ENCODE measurements around the gene DNAH12. TPM values are rescaled to one million over a fixed set of nuclear protein-coding genes. Genes with fewer than 3 reads are reported as not detected.

DNAH12 gene
- polyA plus RNA-seq, 3 donors, result 0.03 TPM; not detected in 2

GRCh38 chr3:57411715-57412114 lies 132.4 kb downstream of the DNAH12 start:
- DNase-seq, result no peak
- Mint-ChIP-seq H3K9me3 (peaks cover 0 to 3% (median 1%) of the 10 kb centered on the region in 7 donors), H3K36me3 (no peaks in the 10 kb centered on the region), H3K4me3 (no peak overlapping the region), H3K27me3 (ENCODE audit: low read depth in 3 of 3) (peaks cover 0 to 3% (median 0%) of the 10 kb centered on the region in 3 donors), H3K27ac (no peak overlapping the region), H3K4me1 (no peaks in the 10 kb centered on the region)
- Histone ChIP-seq H3K4me3 (replicated peaks in 1 of 3; ENCODE audit: low read depth in 2 of 3, low read length in 3 of 3) (no peak overlapping the region), H3K36me3 (replicated peaks in 1 of 2; ENCODE audit: control insufficient read depth in 1 of 2, insufficient read depth in 2 of 2, low read length in 2 of 2) (no peaks in the 10 kb centered on the region), H3K9ac (ENCODE audit: insufficient read depth, low read length, poor library complexity, severe bottlenecking) (no peak overlapping the region), H2AFZ (ENCODE audit: insufficient read depth, low read depth, low read length, poor library complexity, severe bottlenecking) (no peak overlapping the region), H3K9me3 (replicated peaks in 1 of 2; ENCODE audit: control insufficient read depth in 1 of 2, insufficient read depth in 1 of 2, low read length in 2 of 2) (no peaks in the 10 kb centered on the region), H3K4me1 (ENCODE audit: control insufficient read depth in 1 of 2, insufficient read depth in 2 of 2, low read length in 2 of 2) (no peaks in the 10 kb centered on the region), H3K27ac (ENCODE audit: low read depth in 1 of 2, low read length in 2 of 2) (no peak overlapping the region), H3K27me3 (ENCODE audit: control insufficient read depth in 2 of 2, insufficient read depth in 2 of 2, low read length in 2 of 2) (no peaks in the 10 kb centered on the region), H4K20me1 (ENCODE audit: insufficient read depth, low read length) (no peaks in the 10 kb centered on the region), H3K79me2 (ENCODE audit: insufficient read depth, low read length) (no peaks in the 10 kb centered on the region), H3K4me2 (replicated peaks; ENCODE audit: extremely low read depth, low read length, poor library complexity, severe bottlenecking) (no peak overlapping the region)
- TF ChIP-seq CTCF (IDR thresholded peaks at IDR 0.05), result no peak
- intact Hi-C loops (cut with micrococcal nuclease), result no loop called here
- no CpG with 5 or more reads among the region's 1 CpG for WGBS (ENCODE audit: insufficient coverage)

- H4K20me1 ChIP-seq (ENCODE audit: insufficient read depth, low read length), result no peaks in the 10 kb centered on the region
- no peak overlapping the region for H2AFZ ChIP-seq (ENCODE audit: insufficient read depth, low read depth, low read length, poor library complexity, severe bottlenecking)
- no peaks in the 10 kb centered on the region for H3K4me1 ChIP-seq (ENCODE audit: control insufficient read depth in 1 of 2, insufficient read depth in 2 of 2, low read length in 2 of 2)
- H3K27me3 ChIP-seq (ENCODE audit: control insufficient read depth in 2 of 2, insufficient read depth in 2 of 2, low read length in 2 of 2), result no peaks in the 10 kb centered on the region
- no peak for DNase-seq
- peaks cover 0 to 3% (median 1%) of the 10 kb centered on the region in 3 donors for H3K27me3 Mint-ChIP-seq (ENCODE audit: low read depth in 3 of 3)
- no CpG with 5 or more reads among the region's 2 CpGs for WGBS (ENCODE audit: insufficient coverage)
- H3K4me2 ChIP-seq (replicated peaks; ENCODE audit: extremely low read depth, low read length, poor library complexity, severe bottlenecking), result no peak overlapping the region
- H3K27ac ChIP-seq (ENCODE audit: low read depth in 1 of 2, low read length in 2 of 2), result no peak overlapping the region
- H3K36me3 Mint-ChIP-seq, result no peaks in the 10 kb centered on the region
- no peak for TF ChIP-seq CTCF (IDR thresholded peaks at IDR 0.05)
- no peak overlapping the region for H3K27ac Mint-ChIP-seq
- no peaks in the 10 kb centered on the region for H3K36me3 ChIP-seq (replicated peaks in 1 of 2; ENCODE audit: control insufficient read depth in 1 of 2, insufficient read depth in 2 of 2, low read length in 2 of 2)
- H3K4me3 ChIP-seq (replicated peaks in 1 of 3; ENCODE audit: low read depth in 2 of 3, low read length in 3 of 3), result no peak overlapping the region
- H3K9me3 Mint-ChIP-seq, result peaks cover 0 to 3% (median 1%) of the 10 kb centered on the region in 7 donors
- intact Hi-C loops (cut with micrococcal nuclease), result no loop called here
- H3K9ac ChIP-seq (ENCODE audit: insufficient read depth, low read length, poor library complexity, severe bottlenecking), result no peak overlapping the region
- no peaks in the 10 kb centered on the region for H3K79me2 ChIP-seq (ENCODE audit: insufficient read depth, low read length)
- no peak overlapping the region for H3K4me3 Mint-ChIP-seq
- no peaks in the 10 kb centered on the region for H3K9me3 ChIP-seq (replicated peaks in 1 of 2; ENCODE audit: control insufficient read depth in 1 of 2, insufficient read depth in 1 of 2, low read length in 2 of 2)
- no peaks in the 10 kb centered on the region for H3K4me1 Mint-ChIP-seq
These were observed 134.7 kb downstream of the DNAH12 start for GRCh38 chr3:57409471-57409870.

Measured in CD14-positive monocyte (primary cell).